Pons (tissue), 1 donor: ENCODE results near the gene RMDN2.
A peak's percentile ranks its signal among the peaks of the same experiment; 100 is the strongest.
"Not testable (repeated sequence)": the region's sequence is repeated elsewhere in the genome, so short reads cannot be mapped to it uniquely, and the experiment has no call there.

Experiments used
- DNase-seq: peaks from one replicate; pipeline ENCODE4 v3.0.0-alpha.2; 2016; ENCODE audit warnings: low spot score

RMDN2 gene

DNA sequence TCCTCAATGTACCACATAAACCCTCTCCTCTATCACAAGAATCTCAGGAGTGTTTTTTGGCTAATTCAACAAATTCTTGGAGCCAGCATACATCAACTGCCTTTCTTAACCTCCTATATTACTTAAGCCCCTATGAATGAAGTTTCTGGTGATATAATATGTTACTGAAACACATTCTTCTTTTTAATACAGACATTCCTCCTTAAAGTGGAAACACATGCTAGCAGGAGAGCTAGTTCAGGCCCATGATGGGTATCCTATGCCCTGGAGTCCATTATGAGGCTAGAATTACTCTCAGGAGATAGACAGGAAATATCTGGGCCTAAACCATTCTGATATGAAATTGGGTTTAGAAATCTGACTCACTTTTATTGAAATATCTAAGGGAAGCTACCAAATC is 26.6 kb upstream of the RMDN2 start:
- DNase-seq: no peak

DNA sequence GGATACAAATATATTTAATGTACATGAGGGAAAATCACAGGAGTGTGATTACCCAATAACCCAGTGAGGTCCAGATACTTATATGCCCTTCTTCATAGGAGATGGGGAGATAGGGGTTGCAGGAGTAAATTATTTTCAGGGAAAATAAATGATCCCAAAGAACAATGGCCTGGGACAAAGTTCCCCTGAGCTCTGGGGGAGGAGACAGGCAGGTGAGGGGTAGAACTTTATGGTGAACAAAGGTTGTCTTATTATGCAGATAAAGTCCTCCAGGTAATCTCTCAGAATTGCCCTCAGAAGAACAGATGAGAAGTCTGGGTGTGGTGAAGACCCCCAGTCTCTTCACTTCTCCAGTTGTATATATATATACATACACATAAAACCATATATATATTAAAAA is 22.1 kb upstream of the RMDN2 start:
- no peak for DNase-seq

DNA sequence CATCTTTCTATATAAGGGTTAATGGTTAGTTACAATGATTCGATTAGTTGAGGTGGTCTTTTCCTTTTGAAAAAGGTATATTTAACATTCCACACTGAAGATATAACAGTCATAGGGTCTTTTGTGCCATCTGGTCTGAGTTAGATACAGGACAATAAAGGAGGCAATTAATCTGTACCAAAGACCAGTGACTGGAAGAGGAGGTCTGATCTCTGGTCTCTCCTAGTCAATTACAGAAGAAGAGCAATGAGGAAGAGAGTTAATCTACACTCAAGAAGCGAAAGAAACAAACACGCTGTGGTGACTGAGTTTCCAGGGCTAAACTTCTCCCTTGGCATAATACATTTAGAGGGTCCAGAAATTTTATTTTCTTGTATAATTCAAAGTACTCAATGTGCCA is 20.7 kb upstream of the RMDN2 start:
- DNase-seq: no peak

DNA sequence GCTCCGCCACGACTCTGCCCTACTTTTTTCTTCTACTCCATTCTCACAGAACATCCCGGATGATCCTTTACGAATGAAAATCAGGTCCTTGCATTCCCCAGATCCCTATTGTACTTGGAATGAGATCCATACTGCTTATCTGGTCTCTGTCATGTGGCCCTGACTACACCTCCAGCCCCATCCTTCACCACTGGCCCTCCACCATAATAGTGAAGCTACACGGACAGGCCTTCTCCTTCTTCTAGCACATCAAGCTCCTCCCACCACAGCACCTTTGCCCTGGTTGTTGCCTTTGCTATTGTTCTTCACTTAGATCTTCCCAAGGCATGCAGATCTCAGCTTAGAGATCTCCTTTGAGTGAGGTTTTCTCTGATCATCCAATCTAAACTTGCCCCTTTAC is 20.1 kb upstream of the RMDN2 start:
- no peak for DNase-seq

DNA sequence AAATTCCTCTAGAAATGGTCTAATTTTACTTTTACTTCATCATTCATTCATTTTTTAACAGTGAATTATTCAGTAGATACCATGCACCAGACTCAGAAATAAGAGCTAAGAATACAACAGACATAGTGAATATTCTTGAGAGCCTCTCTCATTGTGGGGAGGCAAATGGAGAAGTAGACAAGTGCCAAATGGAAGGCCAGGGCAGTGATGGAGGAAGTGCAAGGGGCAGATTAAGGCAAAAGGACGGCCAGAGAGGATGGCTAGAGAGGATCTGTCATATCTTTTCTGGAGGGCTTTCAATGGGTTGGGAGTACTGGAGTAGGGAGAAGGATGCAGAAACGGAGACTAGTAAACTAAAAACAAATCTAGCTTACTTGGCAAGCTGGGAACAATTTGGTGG is 19.0 kb upstream of the RMDN2 start:
- DNase-seq: peak; percentile 8

DNA sequence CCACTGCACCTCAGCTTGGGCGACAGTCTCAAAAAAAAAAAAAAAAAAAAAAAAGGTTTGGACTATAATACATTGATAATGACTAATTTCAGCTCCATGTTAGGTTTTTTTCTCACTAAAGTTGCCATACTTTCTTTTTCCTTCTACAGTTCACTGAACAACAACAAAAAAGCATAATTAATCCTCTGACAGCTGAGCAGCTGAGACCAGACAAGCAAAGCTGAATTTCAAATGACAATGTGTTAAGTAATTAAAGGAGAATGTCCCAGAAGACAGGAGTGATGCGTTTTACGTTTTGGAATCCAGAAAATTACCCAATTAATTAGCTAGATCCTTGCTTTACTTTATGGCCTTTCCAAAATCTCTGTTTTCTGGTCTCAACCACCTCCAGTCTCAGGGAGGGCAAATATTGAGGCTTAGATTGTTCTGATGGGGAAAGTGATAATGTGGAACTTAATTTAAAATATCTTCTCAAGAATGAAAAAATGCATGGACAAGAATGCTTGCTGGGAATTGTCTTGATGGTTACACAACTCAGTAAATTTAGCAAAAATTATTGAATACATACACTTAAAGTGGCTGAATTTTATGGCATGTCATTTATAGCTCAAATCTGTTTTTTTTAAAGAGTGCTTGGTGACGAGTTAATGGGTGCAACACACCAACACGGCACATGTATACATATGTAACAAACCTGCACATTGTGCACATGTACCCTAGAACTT is 17.4 kb upstream of the RMDN2 start:
- DNase-seq: no peak

DNA sequence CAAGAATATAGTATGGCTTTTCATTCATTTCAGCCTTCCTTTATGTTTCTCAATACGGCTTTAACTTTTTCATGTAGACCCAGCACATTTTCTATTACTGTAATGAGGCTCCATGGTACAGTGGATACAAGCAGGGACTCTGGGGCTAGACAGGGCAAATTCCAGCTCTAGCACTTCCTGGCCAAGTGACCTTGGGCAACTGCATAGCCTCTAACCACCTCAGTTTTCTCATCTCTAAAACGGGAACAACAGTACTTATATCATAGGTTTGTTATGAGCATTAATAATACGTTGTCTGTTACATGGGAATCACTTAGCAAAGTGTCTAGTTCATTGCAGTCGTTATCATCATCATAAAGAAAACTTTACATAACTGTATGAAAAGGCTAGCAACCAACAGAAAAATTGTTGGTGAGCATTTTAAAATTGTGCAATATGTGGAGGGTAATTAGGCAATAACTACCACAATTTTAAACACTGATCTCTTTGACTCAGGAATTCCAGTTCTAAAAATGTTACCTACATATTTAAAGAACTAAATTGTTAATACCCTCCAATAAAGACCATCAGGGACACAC is 13.7 kb upstream of the RMDN2 start:
- no peak for DNase-seq

DNA sequence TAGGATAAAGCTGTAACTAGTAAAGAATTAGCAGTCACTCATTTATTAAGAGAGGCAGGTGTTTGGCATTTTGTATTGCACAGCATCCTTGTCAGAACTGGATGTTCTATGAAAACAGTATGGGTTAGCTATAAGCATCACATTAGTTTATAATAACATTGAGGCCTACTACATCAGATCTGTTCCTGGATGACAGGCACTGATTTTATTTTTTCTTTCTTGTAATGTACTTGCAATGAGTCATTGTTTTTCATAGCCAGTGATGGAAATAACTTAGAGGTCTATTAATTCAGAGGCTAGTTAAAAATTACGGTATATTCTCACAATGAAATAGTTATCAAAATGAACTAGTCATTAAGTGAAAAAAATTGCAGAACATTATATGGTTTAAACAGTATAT is 13.0 kb upstream of the RMDN2 start:
- DNase-seq: no peak

DNA sequence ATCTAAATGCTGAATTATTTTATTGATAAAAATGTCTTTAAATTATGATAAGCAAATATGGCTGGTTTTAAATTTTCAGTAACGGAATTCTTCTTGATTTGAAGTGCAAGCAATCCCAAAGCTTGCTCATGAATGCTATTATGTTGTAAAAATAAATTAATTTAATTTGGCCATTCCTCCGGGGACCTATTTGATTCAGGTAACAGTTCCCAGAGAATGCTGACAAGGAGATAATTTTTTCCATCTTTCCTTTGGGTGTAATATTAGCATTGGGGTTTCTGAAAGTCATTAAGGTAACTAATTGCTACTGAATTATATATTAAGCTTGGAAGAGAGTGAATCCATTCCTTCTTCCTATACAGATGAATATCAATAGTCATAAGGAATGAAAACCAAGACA is 12.5 kb upstream of the RMDN2 start:
- DNase-seq: no peak

DNA sequence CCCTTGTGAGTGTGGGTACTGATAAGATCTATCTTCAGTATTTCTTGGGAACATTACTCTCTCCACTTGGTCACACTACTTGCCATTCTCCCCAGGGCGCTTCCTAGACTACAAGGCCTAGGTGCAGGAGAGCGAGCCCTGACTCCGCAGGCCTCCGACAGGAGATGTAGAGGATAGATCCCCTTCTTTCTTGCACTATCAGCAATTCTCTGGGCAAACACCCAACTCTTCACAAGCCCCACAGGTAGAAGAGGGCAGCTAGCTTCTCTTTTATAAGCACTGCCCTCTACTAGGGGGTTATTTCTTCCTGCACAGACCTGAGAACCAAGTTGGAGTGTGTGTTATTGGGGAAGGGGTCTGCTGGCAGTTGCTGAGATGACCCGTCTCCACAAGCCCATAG is 10.7 kb upstream of the RMDN2 start:
- DNase-seq: no peak

DNA sequence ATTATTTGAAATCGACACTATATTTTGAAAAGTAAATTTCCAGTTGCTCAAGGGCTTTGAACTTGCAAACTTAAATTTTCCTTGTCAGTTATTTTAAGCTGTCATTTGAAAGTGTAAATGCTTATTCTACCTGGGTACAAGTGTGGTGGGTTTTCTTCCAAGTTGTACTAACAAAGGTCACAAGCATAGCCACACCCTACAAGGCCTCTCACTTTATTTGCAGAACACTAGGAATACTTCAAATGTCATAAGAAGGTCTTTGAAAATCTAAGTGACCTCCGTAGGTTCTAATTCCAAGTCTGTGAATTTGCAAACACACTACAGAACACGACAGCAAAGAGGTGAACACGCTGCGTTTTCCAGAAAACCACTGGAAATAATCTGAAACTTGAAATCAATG is 9.3 kb upstream of the RMDN2 start:
- no peak for DNase-seq

DNA sequence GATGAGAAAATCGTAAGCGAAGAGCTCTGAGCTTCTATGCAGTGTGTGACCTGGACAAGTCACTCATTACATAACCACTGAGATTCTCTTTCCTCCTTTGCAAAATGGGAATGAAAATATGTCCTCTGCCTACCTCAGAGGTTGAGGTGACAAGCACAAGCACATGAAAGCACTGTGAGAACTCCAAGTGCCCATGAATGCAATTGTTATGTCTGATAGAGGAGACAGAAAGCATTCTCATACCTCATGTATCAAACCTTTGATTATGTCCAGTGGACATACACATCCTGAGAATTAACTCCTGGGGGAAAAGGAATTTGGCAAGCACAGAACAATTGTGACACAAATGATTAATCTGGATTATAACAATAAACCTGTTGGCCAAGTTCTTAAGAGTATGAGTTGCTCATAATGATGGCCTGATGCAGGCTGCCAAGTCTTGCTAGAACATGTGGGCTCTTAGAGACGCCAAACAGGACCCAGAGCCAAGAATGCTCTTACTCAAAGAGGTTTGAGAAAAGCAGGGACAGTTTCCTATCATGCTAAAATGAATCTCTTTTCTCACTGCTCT is 8.5 kb upstream of the RMDN2 start:
- peak; percentile 52 for DNase-seq

DNA sequence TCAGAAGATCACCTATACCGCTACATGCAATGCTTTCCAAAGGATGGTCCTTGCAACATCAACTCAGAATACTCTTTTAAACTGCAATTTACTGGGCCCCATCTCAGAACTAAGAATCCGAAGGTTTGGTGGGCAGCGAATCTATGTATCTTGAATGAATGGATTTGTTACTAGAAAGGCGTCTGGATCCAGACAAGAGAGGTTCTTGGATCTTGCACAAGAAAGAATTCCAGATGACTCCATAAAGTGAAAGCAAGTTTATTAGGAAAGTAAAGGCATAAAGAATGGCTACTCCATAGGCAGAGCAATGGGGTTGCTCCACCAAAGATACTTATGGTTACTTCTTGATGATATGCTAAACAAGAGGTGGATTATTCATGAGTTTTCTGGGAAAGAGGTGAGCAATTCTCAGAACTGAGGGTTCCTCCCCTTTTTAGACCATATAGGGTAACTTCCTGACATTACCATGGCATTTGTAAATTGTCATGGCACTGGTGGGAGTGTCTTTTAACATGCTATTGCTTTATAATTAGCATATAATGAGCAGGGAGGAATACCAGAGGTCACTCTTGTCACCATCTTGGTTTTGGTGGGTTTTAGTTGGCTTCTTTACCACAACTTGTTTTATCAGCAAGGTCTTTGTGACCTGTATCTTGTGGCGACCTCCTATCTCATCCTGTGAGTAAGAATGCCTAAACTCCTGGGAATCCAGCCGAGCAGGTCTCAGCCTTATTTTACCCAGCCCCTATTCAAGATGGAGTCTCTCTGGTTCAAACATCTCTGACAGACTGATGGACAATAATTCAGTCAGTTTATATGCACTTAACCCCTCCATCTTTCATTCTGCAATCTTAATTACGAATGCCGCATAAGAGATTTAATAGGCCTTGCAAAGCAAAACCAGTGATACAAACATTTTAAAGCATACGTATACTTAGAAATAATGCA is 7.5 kb upstream of the RMDN2 start:
- no peak for DNase-seq

DNA sequence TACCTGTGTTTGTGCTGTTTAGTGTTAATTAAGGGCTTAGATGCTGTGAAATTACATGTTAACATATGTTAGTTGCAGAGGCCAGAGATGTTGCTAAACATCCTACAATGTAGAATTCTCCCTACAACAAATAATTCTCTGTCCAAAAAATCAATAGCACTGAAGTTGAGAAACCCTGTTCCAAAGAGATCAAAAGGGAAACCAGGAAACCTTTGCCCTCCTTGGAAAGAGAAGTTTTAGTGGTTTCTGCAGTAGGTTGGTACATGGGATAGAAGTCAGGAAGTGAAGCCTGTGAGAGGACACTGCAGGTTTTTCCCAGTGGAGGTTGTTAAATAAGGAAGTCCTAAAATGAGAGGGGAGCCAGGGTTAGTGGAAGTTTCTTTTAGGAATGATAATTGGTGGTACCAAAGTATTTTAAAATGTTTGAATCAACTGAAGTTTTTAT is 6.3 kb upstream of the RMDN2 start:
- no peak for DNase-seq

DNA sequence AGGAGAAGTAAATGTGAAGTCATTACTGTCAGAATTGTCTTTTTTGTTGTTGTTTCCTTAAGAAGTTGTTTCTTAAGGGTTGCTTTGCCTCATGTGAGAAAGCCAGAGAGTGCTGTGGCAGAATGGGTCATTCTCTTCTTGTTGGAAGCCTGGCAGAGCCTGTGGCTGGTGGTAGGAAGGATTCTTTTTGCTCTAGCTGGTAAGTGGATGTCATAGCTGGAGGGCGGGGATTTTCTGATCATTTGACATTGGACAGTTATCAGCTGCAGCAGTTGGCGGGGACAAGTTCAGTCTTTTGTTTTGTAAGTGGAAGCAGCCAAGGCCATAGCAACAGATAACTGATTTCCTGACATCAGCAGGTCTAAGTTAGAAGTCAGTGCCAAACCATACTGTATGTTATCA is 5.5 kb upstream of the RMDN2 start:
- DNase-seq: no peak

DNA sequence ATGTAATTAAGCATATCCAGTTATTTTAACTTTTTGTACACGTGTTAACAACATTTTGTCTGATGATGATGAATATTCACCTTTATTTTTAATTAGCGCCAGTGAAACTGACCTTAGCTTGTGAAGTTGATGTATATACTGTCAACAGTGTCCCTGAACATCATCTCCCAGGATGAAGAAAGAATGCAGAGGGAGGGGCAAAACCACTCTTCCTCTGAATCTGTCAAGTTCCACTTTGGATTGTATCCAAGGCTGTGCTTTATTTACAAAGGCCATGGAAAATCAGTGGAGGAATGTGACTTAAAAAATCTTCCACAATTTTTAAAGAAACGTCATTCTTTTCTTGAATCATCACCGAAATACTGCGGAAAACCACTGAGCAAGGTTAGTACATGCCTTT is 4.5 kb upstream of the RMDN2 start:
- DNase-seq: no peak

DNA sequence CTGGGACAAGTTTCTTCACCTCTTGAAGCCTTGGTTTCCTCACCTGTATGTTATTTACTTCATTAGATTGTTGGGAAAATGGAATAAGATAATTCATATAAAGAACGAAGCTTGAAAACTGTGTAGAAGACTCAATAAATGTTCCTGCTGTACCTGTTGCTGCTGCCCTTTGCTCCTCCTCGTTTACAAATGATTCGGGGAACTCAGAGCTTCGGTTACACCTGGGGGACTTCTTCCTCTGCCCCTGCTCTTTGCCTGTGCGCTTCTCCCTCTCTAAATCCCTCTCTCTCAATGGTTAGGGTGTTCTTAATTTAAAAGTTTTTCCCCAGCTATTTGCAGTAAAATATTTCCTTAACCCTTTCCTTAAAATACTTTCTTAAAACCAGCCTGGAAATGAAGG is 3.3 kb upstream of the RMDN2 start:
- no peak for DNase-seq

DNA sequence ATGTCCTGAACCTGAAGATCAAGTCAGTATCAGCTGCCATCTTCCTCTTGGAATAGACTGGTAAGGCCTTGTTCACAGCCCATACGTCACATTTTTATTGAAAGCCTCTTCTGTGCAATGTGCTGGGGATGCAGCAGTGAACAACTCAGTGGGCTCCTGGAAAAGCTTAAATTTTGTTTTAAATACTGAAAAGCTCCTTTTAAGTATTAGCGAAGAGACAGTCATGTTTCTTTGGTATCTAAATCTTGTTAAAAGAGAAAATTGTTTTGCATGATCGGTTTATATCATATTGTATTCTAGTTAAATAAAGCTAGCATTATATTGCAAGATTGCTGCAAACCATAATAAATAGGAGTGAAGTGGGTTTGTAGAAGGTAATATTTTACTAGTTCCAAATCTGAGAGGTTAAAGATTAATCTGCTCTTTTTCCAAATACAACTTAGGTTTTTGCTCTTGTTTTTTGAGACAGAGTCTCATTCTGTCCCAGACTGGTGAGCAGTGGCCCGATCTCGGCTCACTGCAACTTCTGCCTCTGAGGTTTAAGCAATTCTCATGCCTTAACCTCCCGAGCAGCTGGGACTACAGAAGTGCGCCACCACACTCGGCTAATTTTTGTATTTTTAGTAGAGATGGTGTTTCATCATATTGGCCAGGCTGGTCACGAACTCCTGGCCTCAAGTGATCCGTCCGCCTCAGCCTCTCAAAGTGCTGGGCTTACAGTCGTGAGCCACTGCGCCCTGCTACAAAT is 1.6 kb upstream of the RMDN2 start:
- DNase-seq: no peak

DNA sequence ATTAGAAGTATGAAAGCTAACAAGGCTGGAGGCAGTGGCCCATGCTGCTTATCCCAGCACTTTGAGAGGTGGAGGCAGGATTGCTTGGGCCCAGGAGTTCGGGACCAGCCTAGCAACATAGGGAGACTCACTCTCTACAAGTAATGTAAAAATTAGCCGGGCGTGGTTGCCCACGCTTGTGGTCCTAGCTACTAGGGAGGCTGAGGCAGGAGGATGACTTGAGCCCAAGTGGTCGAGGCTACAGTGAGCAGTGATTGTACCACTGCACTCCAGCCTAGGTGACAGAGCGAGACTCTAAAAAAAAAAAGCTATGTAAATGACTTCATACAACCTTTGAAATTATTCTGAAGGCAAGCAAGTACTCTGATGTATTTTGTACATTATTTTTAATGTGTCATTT is 1.5 kb downstream of the RMDN2 start:
- no peak for DNase-seq

DNA sequence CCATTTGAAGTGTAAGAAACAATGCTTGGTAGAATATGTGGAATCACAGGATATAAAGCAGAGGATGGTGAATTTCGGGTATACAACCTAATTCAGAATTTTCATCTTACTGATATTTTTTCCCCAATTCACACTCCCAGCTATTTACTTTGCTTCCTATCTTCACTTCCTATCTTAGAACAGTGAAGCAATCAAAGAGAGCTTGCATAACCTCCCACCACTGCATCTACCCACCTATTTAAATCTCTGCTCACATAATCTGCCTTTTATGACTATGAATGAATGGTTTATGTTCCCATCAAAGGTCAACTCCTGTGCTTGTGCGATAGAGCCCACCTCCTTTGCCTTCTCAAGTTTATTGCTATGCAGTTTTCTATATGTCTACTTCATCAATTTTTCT is 3.3 kb downstream of the RMDN2 start:
- no peak for DNase-seq

DNA sequence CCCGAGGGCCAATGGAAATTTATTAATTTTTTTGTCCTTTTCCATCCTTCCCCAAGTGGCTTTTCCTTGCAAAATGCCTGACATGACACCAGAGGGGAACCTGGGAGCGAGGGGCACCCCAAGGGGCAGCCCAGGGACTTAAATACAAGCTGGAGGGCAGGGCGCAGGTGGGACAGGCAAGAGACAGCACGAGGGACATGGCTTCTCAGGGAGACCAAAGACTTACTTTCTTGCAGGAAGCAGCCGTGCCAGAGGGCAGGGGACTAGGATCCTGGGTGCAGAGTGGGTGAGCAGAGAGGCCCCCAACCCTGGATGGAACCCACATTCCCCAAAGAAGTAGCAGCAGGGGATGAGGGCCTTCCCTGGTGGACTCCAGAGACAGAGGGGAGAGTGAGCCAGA is 5.3 kb downstream of the RMDN2 start:
- DNase-seq: not testable (repeated sequence)

DNA sequence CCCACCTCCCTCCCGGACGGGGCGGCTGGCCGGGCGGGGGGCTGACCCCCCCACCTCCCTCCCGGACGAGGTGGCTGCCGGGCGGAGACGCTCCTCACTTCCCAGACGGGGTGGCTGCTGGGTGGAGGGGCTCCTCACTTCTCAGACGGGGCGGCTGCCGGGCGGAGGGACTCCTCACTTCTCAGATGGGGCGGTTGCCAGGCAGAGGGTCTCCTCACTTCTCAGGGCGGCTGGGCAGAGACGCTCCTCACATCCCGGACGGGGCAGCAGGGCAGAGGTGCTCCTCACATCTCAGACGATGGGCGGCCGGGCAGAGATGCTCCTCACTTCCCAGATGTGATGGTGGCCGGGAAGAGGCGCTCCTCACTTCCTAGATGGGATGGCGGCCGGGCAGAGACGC is 7.8 kb downstream of the RMDN2 start:
- not testable (repeated sequence) for DNase-seq
